Measurements from ENCODE around the gene BEND6.

DNA sequence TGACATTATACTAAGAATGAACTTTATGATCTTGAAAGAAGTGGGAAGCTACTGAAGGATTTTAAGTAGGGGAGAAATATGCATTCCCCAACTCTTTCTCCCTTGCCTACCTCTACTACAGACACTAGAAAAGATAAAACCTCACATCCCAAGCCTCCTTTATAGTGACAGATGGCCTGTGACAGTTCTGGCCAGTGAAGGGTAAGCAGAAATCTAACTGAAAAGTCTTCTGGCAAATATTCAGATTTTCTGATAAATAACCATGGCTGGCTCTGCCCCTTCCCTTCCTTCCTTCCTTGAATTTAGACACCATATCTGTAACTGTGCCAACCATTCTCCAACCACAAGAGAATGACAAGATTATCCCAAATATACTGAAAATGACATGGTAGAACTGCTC is 10.2 kb upstream of the BEND6 start:
- TF ChIP-seq, protein P1, sequence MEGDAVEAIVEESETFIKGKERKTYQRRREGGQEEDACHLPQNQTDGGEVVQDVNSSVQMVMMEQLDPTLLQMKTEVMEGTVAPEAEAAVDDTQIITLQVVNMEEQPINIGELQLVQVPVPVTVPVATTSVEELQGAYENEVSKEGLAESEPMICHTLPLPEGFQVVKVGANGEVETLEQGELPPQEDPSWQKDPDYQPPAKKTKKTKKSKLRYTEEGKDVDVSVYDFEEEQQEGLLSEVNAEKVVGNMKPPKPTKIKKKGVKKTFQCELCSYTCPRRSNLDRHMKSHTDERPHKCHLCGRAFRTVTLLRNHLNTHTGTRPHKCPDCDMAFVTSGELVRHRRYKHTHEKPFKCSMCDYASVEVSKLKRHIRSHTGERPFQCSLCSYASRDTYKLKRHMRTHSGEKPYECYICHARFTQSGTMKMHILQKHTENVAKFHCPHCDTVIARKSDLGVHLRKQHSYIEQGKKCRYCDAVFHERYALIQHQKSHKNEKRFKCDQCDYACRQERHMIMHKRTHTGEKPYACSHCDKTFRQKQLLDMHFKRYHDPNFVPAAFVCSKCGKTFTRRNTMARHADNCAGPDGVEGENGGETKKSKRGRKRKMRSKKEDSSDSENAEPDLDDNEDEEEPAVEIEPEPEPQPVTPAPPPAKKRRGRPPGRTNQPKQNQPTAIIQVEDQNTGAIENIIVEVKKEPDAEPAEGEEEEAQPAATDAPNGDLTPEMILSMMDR (IDR thresholded peaks at IDR 0.05) = no peak
- TF ChIP-seq POLR2A (IDR thresholded peaks at IDR 0.05) = no peak
- no peak for TF ChIP-seq POLR2AphosphoS5 (IDR thresholded peaks at IDR 0.05)
- TF ChIP-seq EP300 (IDR thresholded peaks at IDR 0.05) = no peak

Data from stomach (tissue), 4 donors.